GM12864 (cell line): ENCODE data around the gene OSBPL1A.

Source experiments
- DNase-seq: peaks from one replicate; pipeline ENCODE4 v3.0.0-alpha.2; 2011; ENCODE audit warnings: low read depth
- H3K4me3 ChIP-seq: 2 replicates; pipeline ENCODE4 v1.5.1; 2011; ENCODE audit warnings: mild to moderate bottlenecking, low read depth, low read length, control low read depth
- CTCF ChIP-seq: IDR thresholded peaks from 2 replicates; pipeline ENCODE4 v1.5.1; 2011; ENCODE audit warnings: low read depth, mild to moderate bottlenecking, moderate library complexity, low read length, control low read depth, inconsistent platforms; ENCODE audit errors: missing control alignments

The OSBPL1A gene

GRCh38 chr18:24114924-24115549, 282.6 kb downstream of the OSBPL1A start:
- H3K4me3 ChIP-seq: no peak overlapping the region
- TF ChIP-seq CTCF: no peak
- DNase-seq: no peak

DNA sequence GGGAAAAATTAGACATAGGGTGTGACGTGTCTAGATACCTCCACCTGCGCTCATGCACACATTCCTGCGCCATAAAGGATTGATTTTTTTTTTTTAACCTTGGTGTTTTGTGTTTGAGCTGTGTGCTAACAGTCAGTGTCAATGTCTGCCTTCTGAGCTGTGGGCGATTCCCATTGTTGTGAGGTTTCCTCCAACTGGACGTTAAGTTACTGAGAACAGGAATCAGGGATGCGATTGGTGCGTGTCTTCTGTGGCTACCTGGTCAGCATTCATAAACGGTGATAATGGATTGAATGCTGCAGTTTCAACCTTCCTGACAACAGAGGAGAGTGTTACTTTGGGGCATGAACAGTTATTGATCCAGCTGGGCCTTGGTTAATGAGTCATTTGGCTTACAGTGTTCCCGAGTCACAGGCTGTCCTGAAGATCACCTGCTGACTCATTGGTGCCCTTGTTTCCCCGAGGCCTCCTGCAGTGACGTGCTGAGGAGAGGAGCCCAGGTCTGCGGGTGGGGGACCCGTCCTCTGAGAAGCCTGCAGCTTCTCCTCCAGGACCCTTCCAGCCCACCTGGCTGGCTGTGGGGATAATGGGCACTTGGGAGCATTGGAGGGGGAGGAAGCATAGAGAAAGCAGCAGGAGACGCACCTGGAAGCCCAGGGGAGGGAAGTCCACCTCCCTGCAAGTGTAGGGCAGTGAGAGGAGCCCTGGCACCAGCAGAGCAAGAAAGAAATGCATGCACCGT, 284.6 kb downstream of the OSBPL1A start:
- TF ChIP-seq CTCF: no peak
- no peak overlapping the region for H3K4me3 ChIP-seq
- no peak for DNase-seq

DNA sequence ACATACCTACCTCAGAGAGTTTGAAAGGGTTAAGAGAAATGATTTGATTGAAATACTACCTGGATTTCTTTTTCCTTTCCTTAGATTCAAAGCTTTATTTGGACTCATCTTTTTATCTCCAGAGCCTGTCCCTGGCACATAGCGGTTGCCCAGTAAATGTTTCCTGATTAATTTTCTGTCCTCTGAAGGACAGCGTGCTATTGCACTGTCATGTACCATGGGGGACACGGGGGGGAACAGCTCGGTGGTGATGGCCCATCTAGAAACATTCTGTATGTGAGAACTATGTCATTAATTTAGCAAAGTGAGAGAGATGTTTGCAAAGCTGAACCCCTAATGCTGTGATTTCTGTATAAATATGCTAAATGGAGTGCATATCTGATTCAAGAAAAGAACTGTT, 285.2 kb downstream of the OSBPL1A start:
- no peak for DNase-seq
- H3K4me3 ChIP-seq: no peak overlapping the region
- TF ChIP-seq CTCF: no peak
